Activated CD8-positive, alpha-beta memory T cell treated with anti-CD3 and anti-CD28 coated beads, Interleukin-2, amount 10 ng/mL, durations not matched to agents 7 days and 5 days (primary cell): ENCODE data around the gene JAGN1. TPM values are rescaled to one million over a fixed set of nuclear protein-coding genes. Genes with fewer than 3 reads are reported as not detected.

Source experiments
- ATAC-seq: fragments of 150-1000 bp; cut with Tn5 transposase; one replicate; pipeline ENCODE4 v1.10.0; 2021; ENCODE audit warnings: moderate library complexity
- CTCF ChIA-PET: fragments of 350-600 bp; sonication (Branson Sonifier 250); formaldehyde crosslinking; loops from one replicate; lab custom pipeline; 2021; ENCODE audit warnings: antibody characterized with exemption; lab: Charles Lee
- DNase-seq: peaks from one replicate; pipeline ENCODE4 v3.0.0-alpha.2; 2020
- H3K27ac Mint-ChIP-seq: one replicate; pipeline ENCODE4 v1.8.0; 2021; ENCODE audit warnings: mild to moderate bottlenecking, mixed read lengths
- H3K27me3 Mint-ChIP-seq: one replicate; pipeline ENCODE4 v1.8.0; 2021; ENCODE audit warnings: mixed read lengths
- H3K36me3 Mint-ChIP-seq: one replicate; pipeline ENCODE4 v1.8.0; 2021; ENCODE audit warnings: mild to moderate bottlenecking, mixed read lengths
- H3K4me1 Mint-ChIP-seq: one replicate; pipeline ENCODE4 v1.8.0; 2021; ENCODE audit warnings: mixed read lengths
- H3K4me3 Mint-ChIP-seq: one replicate; pipeline ENCODE4 v1.8.0; 2021; ENCODE audit warnings: mild to moderate bottlenecking, moderate library complexity, mixed read lengths
- H3K9me3 Mint-ChIP-seq: one replicate; pipeline ENCODE4 v1.8.0; 2022; ENCODE audit warnings: low read depth, mixed read lengths
- total RNA-seq, 2 experiments: library from RNA; stranded (reverse); gene quantifications; one replicate each; pipeline ENCODE4 v1.2.3, GENCODE V29; 2021

Gene JAGN1
- total RNA-seq, 2 experiments from 2014 or later = 27.9 to 44.0 TPM

- H3K9me3 Mint-ChIP-seq = no peaks in the 10 kb centered on the region
- CTCF ChIA-PET = no interaction called here
- no peak for ATAC-seq
Measured at GRCh38 chr3:9908286-9908685, 17.9 kb downstream of the JAGN1 start.

GRCh38 chr3:9909221-9910013 is 19.0 kb downstream of the JAGN1 start:
- Mint-ChIP-seq H3K9me3 (no peaks in the 10 kb centered on the region), H3K27ac (no peak overlapping the region), H3K27me3 (peaks cover 9% of the 10 kb centered on the region), H3K4me1 (peaks cover 15% of the 10 kb centered on the region), H3K4me3 (no peak overlapping the region), H3K36me3 (no peaks in the 10 kb centered on the region)
- DNase-seq = no peak
- no peak for ATAC-seq
- CTCF ChIA-PET = no interaction called here

More at GRCh38 chr3:9908286-9908685, 17.9 kb downstream of the JAGN1 start:
- no peak overlapping the region for H3K27ac Mint-ChIP-seq
- peaks cover 20% of the 10 kb centered on the region for H3K4me1 Mint-ChIP-seq
- H3K27me3 Mint-ChIP-seq = peaks cover 9% of the 10 kb centered on the region
- H3K36me3 Mint-ChIP-seq = no peaks in the 10 kb centered on the region
- no peak overlapping the region for H3K4me3 Mint-ChIP-seq
- DNase-seq = no peak

GRCh38 chr3:9911863-9912262 is 21.5 kb downstream of the JAGN1 start:
- H3K27ac Mint-ChIP-seq = no peak overlapping the region
- peaks cover 16% of the 10 kb centered on the region for H3K27me3 Mint-ChIP-seq
- CTCF ChIA-PET = interaction anchor here (0.8 to 3.4 kb wide), 6 partner anchors 9 to 21 kb away, joined by 3 to 18 read pairs (median 4); partner anchors contain the start of genes CRELD1 and JAGN1
- DNase-seq (no peak), ATAC-seq (no peak)
- H3K4me3 Mint-ChIP-seq = no peak overlapping the region
- peaks cover 25% of the 10 kb centered on the region for H3K4me1 Mint-ChIP-seq
- H3K36me3 Mint-ChIP-seq = no peaks in the 10 kb centered on the region
- H3K9me3 Mint-ChIP-seq = no peaks in the 10 kb centered on the region

GRCh38 chr3:9912294-9912935 is 22.0 kb downstream of the JAGN1 start:
- Mint-ChIP-seq H3K4me3 (no peak overlapping the region), H3K4me1 (peaks cover 25% of the 10 kb centered on the region), H3K27ac (no peak overlapping the region), H3K36me3 (no peaks in the 10 kb centered on the region), H3K9me3 (no peaks in the 10 kb centered on the region), H3K27me3 (peaks cover 16% of the 10 kb centered on the region)
- DNase-seq (no peak), ATAC-seq (peak; percentile 18)
- CTCF ChIA-PET = interaction anchor here (0.7 to 3.4 kb wide), 11 partner anchors 9 to 432 kb away, joined by 3 to 18 read pairs (median 3); partner anchors contain the start of genes CRELD1, IL17RE and JAGN1

- no peak for DNase-seq
- Mint-ChIP-seq H3K27me3 (peaks cover 16% of the 10 kb centered on the region), H3K4me3 (no peak overlapping the region), H3K27ac (no peak overlapping the region), H3K36me3 (no peaks in the 10 kb centered on the region), H3K9me3 (no peaks in the 10 kb centered on the region), H3K4me1 (peaks cover 25% of the 10 kb centered on the region)
- ATAC-seq = no peak
- CTCF ChIA-PET = interaction anchor here (1.2 to 3.4 kb wide), 5 partner anchors 11 to 86 kb away, joined by 3 to 18 read pairs (median 7); partner anchors contain the start of genes CRELD1, IL17RE and JAGN1
Measured at GRCh38 chr3:9913601-9914000, 23.2 kb downstream of the JAGN1 start.

- Mint-ChIP-seq H3K9me3 (no peaks in the 10 kb centered on the region), H3K27ac (no peak overlapping the region), H3K27me3 (peaks cover 16% of the 10 kb centered on the region), H3K4me3 (no peak overlapping the region), H3K4me1 (peaks cover 25% of the 10 kb centered on the region), H3K36me3 (no peaks in the 10 kb centered on the region)
- no peak for ATAC-seq
- DNase-seq = no peak
- CTCF ChIA-PET = interaction anchor here (1.6 to 2.4 kb wide), 3 partner anchors 18 to 87 kb away, joined by 6 to 7 read pairs (median 7); partner anchors contain the start of gene JAGN1
Measured at GRCh38 chr3:9914011-9914410, 23.6 kb downstream of the JAGN1 start.

GRCh38 chr3:9914559-9915253 is 24.3 kb downstream of the JAGN1 start:
- ATAC-seq (no peak), DNase-seq (no peak)
- no peaks in the 10 kb centered on the region for H3K36me3 Mint-ChIP-seq
- CTCF ChIA-PET = interaction anchor here (1.6 to 1.9 kb wide), 3 partner anchors 18 to 87 kb away, joined by 6 to 7 read pairs (median 7); partner anchors contain the start of gene JAGN1
- no peak overlapping the region for H3K4me3 Mint-ChIP-seq
- no peak overlapping the region for H3K27ac Mint-ChIP-seq
- no peaks in the 10 kb centered on the region for H3K9me3 Mint-ChIP-seq
- peaks cover 22% of the 10 kb centered on the region for H3K4me1 Mint-ChIP-seq
- H3K27me3 Mint-ChIP-seq = peaks cover 16% of the 10 kb centered on the region

GRCh38 chr3:9915254-9916141 is 25.1 kb downstream of the JAGN1 start:
- H3K36me3 Mint-ChIP-seq = no peaks in the 10 kb centered on the region
- H3K27me3 Mint-ChIP-seq = peaks cover 16% of the 10 kb centered on the region
- ATAC-seq = peak; percentile 60
- H3K4me1 Mint-ChIP-seq = peaks cover 22% of the 10 kb centered on the region
- no peak overlapping the region for H3K27ac Mint-ChIP-seq
- CTCF ChIA-PET = interaction anchor here (0.5 to 1.6 kb wide), 5 partner anchors 10 to 207 kb away, joined by 3 to 7 read pairs (median 5); partner anchors contain the start of gene JAGN1
- peak overlapping the region; percentile 64 for H3K4me3 Mint-ChIP-seq
- H3K9me3 Mint-ChIP-seq = no peaks in the 10 kb centered on the region
- DNase-seq = peak; percentile 50

GRCh38 chr3:9916346-9916733 is 25.9 kb downstream of the JAGN1 start:
- Mint-ChIP-seq H3K36me3 (no peaks in the 10 kb centered on the region), H3K9me3 (no peaks in the 10 kb centered on the region), H3K4me1 (peaks cover 22% of the 10 kb centered on the region), H3K4me3 (peak overlapping the region; percentile 36), H3K27me3 (peaks cover 13% of the 10 kb centered on the region), H3K27ac (no peak overlapping the region)
- CTCF ChIA-PET = interaction anchor here (1.6 kb wide), 1 partner anchor 25 kb away, joined by 7 read pairs; the partner anchor contains the start of gene JAGN1
- DNase-seq (no peak), ATAC-seq (no peak)

- ATAC-seq (peak; percentile 18), DNase-seq (no peak)
- H3K27me3 Mint-ChIP-seq = peaks cover 11% of the 10 kb centered on the region
- H3K4me3 Mint-ChIP-seq = peak within 1 kb of the TSS; percentile 64
- H3K9me3 Mint-ChIP-seq = no peaks in the 10 kb centered on the region
- no peaks in the 10 kb centered on the region for H3K36me3 Mint-ChIP-seq
- no peak within 1 kb of the TSS for H3K27ac Mint-ChIP-seq
- peaks cover 20% of the 10 kb centered on the region for H3K4me1 Mint-ChIP-seq
- CTCF ChIA-PET = interaction anchor here (1.0 to 1.6 kb wide), 2 partner anchors 9 to 26 kb away, joined by 3 to 7 read pairs; partner anchors contain the start of gene JAGN1
Measured at GRCh38 chr3:9916734-9917680, 26.6 kb downstream of the JAGN1 start, which contains the start of gene IL17RC. Gene IL17RC (plus strand): TSS chr3:9917098. CDS start chr3:9917316, 218 bp downstream.

GRCh38 chr3:9917820-9918219 is 27.4 kb downstream of the JAGN1 start:
- H3K27me3 Mint-ChIP-seq = peaks cover 8% of the 10 kb centered on the region
- ATAC-seq (no peak), DNase-seq (no peak)
- H3K27ac Mint-ChIP-seq = no peak overlapping the region
- CTCF ChIA-PET = interaction anchor here (1.0 kb wide), 1 partner anchor 8 kb away, joined by 3 read pairs; no protein-coding TSS in a partner anchor
- no peak overlapping the region for H3K4me3 Mint-ChIP-seq
- peaks cover 12% of the 10 kb centered on the region for H3K4me1 Mint-ChIP-seq
- no peaks in the 10 kb centered on the region for H3K9me3 Mint-ChIP-seq
- H3K36me3 Mint-ChIP-seq = no peaks in the 10 kb centered on the region
